Trophoblast cell (in vitro differentiated cells and primary cell): Measurements from ENCODE around the gene SRRT.
A peak's percentile ranks its signal among the peaks of the same experiment; 100 is the strongest.
"Not testable (repeated sequence)": the region's sequence is repeated elsewhere in the genome, so short reads cannot be mapped to it uniquely, and the experiment has no call there.

Experiments
- DNase-seq, 2 donors: peaks; one replicate each; pipeline ENCODE4 v3.0.0-alpha.2; 2016
- H2AFZ ChIP-seq: 2 replicates; pipeline ENCODE4 v1.6.1; 2013; ENCODE audit warnings: low read length, moderate library complexity, mild to moderate bottlenecking; ENCODE audit not compliant: insufficient read depth, poor library complexity
- H2AK5ac ChIP-seq: 2 replicates; pipeline ENCODE4 v1.6.1; 2013; ENCODE audit warnings: mild to moderate bottlenecking, low read length
- H2BK120ac ChIP-seq: 2 replicates; pipeline ENCODE4 v1.6.1; 2013; ENCODE audit warnings: low read length, mild to moderate bottlenecking, moderate library complexity; ENCODE audit not compliant: insufficient read depth, poor library complexity
- H2BK12ac ChIP-seq: 2 replicates; pipeline ENCODE4 v1.6.1; 2013; ENCODE audit warnings: mild to moderate bottlenecking, low read length, moderate library complexity
- H2BK5ac ChIP-seq: 2 replicates; pipeline ENCODE4 v1.6.1; 2013; ENCODE audit warnings: low read length, low read depth, moderate library complexity, mild to moderate bottlenecking; ENCODE audit not compliant: poor library complexity
- H3K14ac ChIP-seq: 2 replicates; pipeline ENCODE4 v1.6.1; 2013; ENCODE audit warnings: mild to moderate bottlenecking, low read length
- H3K18ac ChIP-seq: 2 replicates; pipeline ENCODE4 v1.6.1; 2013; ENCODE audit warnings: mild to moderate bottlenecking, low read length
- H3K23ac ChIP-seq: 2 replicates; pipeline ENCODE4 v1.6.1; 2013; ENCODE audit warnings: low read length
- H3K27ac ChIP-seq: 2 replicates; pipeline ENCODE4 v1.5.1; 2013; ENCODE audit warnings: low read depth, mild to moderate bottlenecking, inconsistent platforms, low read length, moderate library complexity
- H3K27me3 ChIP-seq: 2 replicates; pipeline ENCODE4 v1.6.1; 2013; ENCODE audit warnings: inconsistent platforms, mild to moderate bottlenecking, low read length, moderate library complexity; ENCODE audit not compliant: insufficient read depth
- H3K36me3 ChIP-seq, 2 experiments: 1 replicate in 1 of 2; 2 replicates in 1 of 2; pipeline ENCODE4 v1.6.1; 2013; ENCODE audit warnings: low read length in 2 of 2, mild to moderate bottlenecking in 2 of 2, moderate library complexity in 1 of 2; ENCODE audit not compliant: insufficient read depth in 2 of 2, control insufficient read depth in 1 of 2
- H3K4ac ChIP-seq: 2 replicates; pipeline ENCODE4 v1.6.1; 2013; ENCODE audit warnings: low read depth, mild to moderate bottlenecking, low read length, moderate library complexity
- H3K4me1 ChIP-seq, 2 experiments: 1 replicate in 1 of 2; 2 replicates in 1 of 2; pipeline ENCODE4 v1.6.1; 2013; ENCODE audit warnings: low read length in 2 of 2, mild to moderate bottlenecking in 2 of 2, moderate library complexity in 1 of 2; ENCODE audit not compliant: insufficient read depth in 2 of 2, control insufficient read depth in 1 of 2
- H3K4me2 ChIP-seq: 2 replicates; pipeline ENCODE4 v1.6.1; 2013; ENCODE audit warnings: inconsistent platforms, mild to moderate bottlenecking, low read length, moderate library complexity
- H3K4me3 ChIP-seq: 2 replicates; pipeline ENCODE4 v1.5.1; 2013; ENCODE audit warnings: mild to moderate bottlenecking, low read depth, low read length, inconsistent platforms
- H3K79me1 ChIP-seq: one replicate; pipeline ENCODE4 v1.6.1; 2013; ENCODE audit warnings: low read length
- H3K79me2 ChIP-seq: 2 replicates; pipeline ENCODE4 v1.6.1; 2013; ENCODE audit warnings: low read length, mild to moderate bottlenecking; ENCODE audit not compliant: control insufficient read depth, insufficient read depth, poor library complexity
- H3K9ac ChIP-seq: 2 replicates; pipeline ENCODE4 v1.6.1; 2013; ENCODE audit warnings: mild to moderate bottlenecking, low read length
- H3K9me3 ChIP-seq: 2 replicates; pipeline ENCODE4 v1.6.1; 2013; ENCODE audit warnings: low read depth, mild to moderate bottlenecking, control low read depth, inconsistent platforms, low read length; ENCODE audit not compliant: insufficient read depth
- H4K12ac ChIP-seq: 2 replicates; pipeline ENCODE4 v1.6.1; 2013; ENCODE audit warnings: low read depth, mild to moderate bottlenecking, low read length, moderate library complexity
- H4K8ac ChIP-seq: 2 replicates; pipeline ENCODE4 v1.6.1; 2013; ENCODE audit warnings: low read depth, mild to moderate bottlenecking, low read length, moderate library complexity
- H4K91ac ChIP-seq: one replicate; pipeline ENCODE4 v1.6.1; 2013; ENCODE audit warnings: low read depth, mild to moderate bottlenecking, low read length, moderate library complexity
- WGBS: extraction: QIAGEN DNeasy Blood & Tissue Kit; methylation state at CpG from one replicate; pipeline ENCODE4 v1.1.7; 2013; ENCODE audit warnings: missing lambda C conversion rate; ENCODE audit not compliant: insufficient read length, insufficient coverage; ENCODE audit errors: extremely low coverage; 5-methylcytosine and 5-hydroxymethylcytosine counted together

The SRRT gene

GRCh38 chr7:100919335-100919734 lies 44.4 kb downstream of the SRRT start:
- not testable (repeated sequence) for H3K4me3 ChIP-seq, H3K18ac ChIP-seq, H2AK5ac ChIP-seq, H3K9ac ChIP-seq, H2BK120ac ChIP-seq, H3K79me2 ChIP-seq, H3K9me3 ChIP-seq, DNase-seq, H3K27me3 ChIP-seq, H3K23ac ChIP-seq, H4K12ac ChIP-seq, H3K79me1 ChIP-seq, H3K4me1 ChIP-seq, H2BK5ac ChIP-seq, H3K14ac ChIP-seq, H2BK12ac ChIP-seq, H4K8ac ChIP-seq, H3K4me2 ChIP-seq, H2AFZ ChIP-seq, H3K4ac ChIP-seq, H4K91ac ChIP-seq, H3K36me3 ChIP-seq, H3K27ac ChIP-seq
- WGBS, result no CpG with 5 or more reads among the region's 5 CpGs

GRCh38 chr7:100919779-100920437 lies 45.0 kb downstream of the SRRT start:
- not testable (repeated sequence) for H4K91ac ChIP-seq, H3K9ac ChIP-seq, H2AFZ ChIP-seq, H3K9me3 ChIP-seq, H2AK5ac ChIP-seq, H3K4me3 ChIP-seq, H3K23ac ChIP-seq, H3K18ac ChIP-seq, H3K27me3 ChIP-seq, H4K12ac ChIP-seq, H3K79me2 ChIP-seq, DNase-seq, H3K27ac ChIP-seq, H3K4me1 ChIP-seq, H2BK120ac ChIP-seq, H4K8ac ChIP-seq, H3K4ac ChIP-seq, H3K4me2 ChIP-seq, H3K79me1 ChIP-seq, H3K36me3 ChIP-seq, H2BK5ac ChIP-seq, H3K14ac ChIP-seq, H2BK12ac ChIP-seq
- no CpG with 5 or more reads among the region's 9 CpGs for WGBS

GRCh38 chr7:100921039-100921438 lies 46.1 kb downstream of the SRRT start:
- Histone ChIP-seq H2AFZ (no peak overlapping the region), H4K8ac (no peak overlapping the region), H3K36me3 (no peaks in the 10 kb centered on the region), H2BK12ac (no peak overlapping the region), H3K14ac (no peak overlapping the region), H2BK120ac (no peak overlapping the region), H3K27ac (no peak overlapping the region), H3K23ac (no peak overlapping the region), H3K79me1 (no peaks in the 10 kb centered on the region), H3K18ac (no peak overlapping the region), H3K27me3 (no peaks in the 10 kb centered on the region), H3K4me3 (no peak overlapping the region), H3K79me2 (no peaks in the 10 kb centered on the region), H3K4me1 (peaks cover 4 to 9% of the 10 kb centered on the region in 2 experiments), H4K12ac (no peak overlapping the region), H3K9ac (peak overlapping the region; percentile 78), H2BK5ac (no peak overlapping the region), H4K91ac (no peak overlapping the region), H3K4ac (no peak overlapping the region), H3K4me2 (no peak overlapping the region), H2AK5ac (no peak overlapping the region), H3K9me3 (no peaks in the 10 kb centered on the region)
- no peak for DNase-seq

GRCh38 chr7:100923616-100924015 lies 48.7 kb downstream of the SRRT start:
- not testable (repeated sequence) for H2AFZ ChIP-seq, H3K4ac ChIP-seq, H4K8ac ChIP-seq, H2BK120ac ChIP-seq, H3K4me2 ChIP-seq, H3K14ac ChIP-seq, H3K18ac ChIP-seq, H2BK12ac ChIP-seq, H3K9ac ChIP-seq, H3K27ac ChIP-seq, H3K4me3 ChIP-seq, H3K79me1 ChIP-seq, H3K79me2 ChIP-seq, H3K4me1 ChIP-seq, H2BK5ac ChIP-seq, DNase-seq, H4K12ac ChIP-seq, H4K91ac ChIP-seq, H2AK5ac ChIP-seq, H3K23ac ChIP-seq, H3K9me3 ChIP-seq, H3K27me3 ChIP-seq, H3K36me3 ChIP-seq
- no CpG with 5 or more reads among the region's 4 CpGs for WGBS
